GM23338 (cell line): ENCODE measurements around the gene R3HDM4.

Experiments used
- CREB1 ChIP-seq: fragments of 250-450 bp; sonication (Bioruptor Pico); IDR thresholded peaks from 2 replicates; pipeline ENCODE4 v1.5.0; 2020; ENCODE audit warnings: low read depth, mild to moderate bottlenecking, moderate library complexity
- CTCF ChIP-seq, 2 experiments: fragments of 200-600 bp in 1 of 2; sonication (generic) in 1 of 2; conservative IDR thresholded peaks; 2 replicates each; pipeline versions ENCODE4 v1.5.1 to v1.6.1; 2016 to 2017; ENCODE audit warnings: antibody characterized with exemption in 2 of 2, low read depth in 2 of 2, mild to moderate bottlenecking in 2 of 2, moderate library complexity in 1 of 2
- ETS1 ChIP-seq: IDR thresholded peaks from 2 replicates; pipeline ENCODE4 v1.6.1; 2016; ENCODE audit warnings: antibody characterized with exemption
- EZH2 ChIP-seq: fragments of 200-600 bp; sonication (generic); IDR thresholded peaks from one replicate; pipeline ENCODE4 v1.8.0; 2017; ENCODE audit warnings: antibody characterized with exemption, mild to moderate bottlenecking, low read depth; ENCODE audit not compliant: unreplicated experiment
- EZH2phosphoT487 ChIP-seq: fragments of 200-600 bp; sonication (generic); IDR thresholded peaks from one replicate; pipeline ENCODE4 v1.8.1; 2018; ENCODE audit warnings: antibody characterized with exemption; ENCODE audit not compliant: unreplicated experiment

- TF ChIP-seq ETS1 (no peak), EZH2 (no peak), EZH2phosphoT487 (no peak), CTCF (conservative IDR thresholded peaks at IDR 0.05; ENCODE audit: low read depth in 2 of 2) (no peak), CREB1 (CRISPR knock-in tag) (no peak)
These were observed 37.5 kb upstream of the R3HDM4 start for GRCh38 chr19:950352-951066.
